ENCODE results near the gene NAT14. TPM values are rescaled to one million over a fixed set of nuclear protein-coding genes. Genes with fewer than 3 reads are reported as not detected.
"Not testable (repeated sequence)": the region's sequence is repeated elsewhere in the genome, so short reads cannot be mapped to it uniquely, and the experiment has no call there.

NAT14 gene
- total RNA-seq (2014; rRNA removed; shearing (Covaris generic)) = 27.4 and 31.7 TPM in 2 replicates
- 34.2 and 37.5 TPM in 2 replicates for polyA plus RNA-seq (2015; cell fraction: cytosol; rRNA removed)
- polyA plus RNA-seq (2015; cell fraction: nucleus; rRNA removed) = 42.0 and 44.1 TPM in 2 replicates

GRCh38 chr19:55484593-55485438 lies at the start of gene NAT14:
TSS of gene NAT14 (plus strand) at chr19:55485188. CDS start at chr19:55485709, 521 bp downstream.
- peak; percentile 52 for DNase-seq (ENCODE audit: low read depth)

GRCh38 chr19:55436847-55437246 lies 48.1 kb upstream of the NAT14 start:
- no peak for DNase-seq (ENCODE audit: low read depth)

GRCh38 chr19:55437410-55437809 lies 47.6 kb upstream of the NAT14 start:
- DNase-seq (ENCODE audit: low read depth) = peak; percentile 67

GRCh38 chr19:55439052-55439451 lies 45.9 kb upstream of the NAT14 start:
- no peak for DNase-seq (ENCODE audit: low read depth)

GRCh38 chr19:55440411-55441105 lies 44.4 kb upstream of the NAT14 start:
- no peak for DNase-seq (ENCODE audit: low read depth)

GRCh38 chr19:55441319-55441691 lies 43.7 kb upstream of the NAT14 start:
- no peak for DNase-seq (ENCODE audit: low read depth)

- DNase-seq (ENCODE audit: low read depth) = no peak
Observed at GRCh38 chr19:55441692-55442321, 43.2 kb upstream of the NAT14 start.

GRCh38 chr19:55442372-55442961 lies 42.5 kb upstream of the NAT14 start:
- DNase-seq (ENCODE audit: low read depth) = no peak

GRCh38 chr19:55443045-55443823 lies 41.8 kb upstream of the NAT14 start, which contains the start of gene SHISA7:
TSS of gene SHISA7 (minus strand) at chr19:55443300. CDS start at chr19:55442863, 437 bp downstream.
- no peak for DNase-seq (ENCODE audit: low read depth)

- DNase-seq (ENCODE audit: low read depth) = no peak
Observed at GRCh38 chr19:55443824-55444480, 41.0 kb upstream of the NAT14 start.

GRCh38 chr19:55444646-55445045 lies 40.3 kb upstream of the NAT14 start:
- DNase-seq (ENCODE audit: low read depth) = no peak

GRCh38 chr19:55446060-55446459 lies 38.9 kb upstream of the NAT14 start:
- no peak for DNase-seq (ENCODE audit: low read depth)

GRCh38 chr19:55447421-55448174 lies 37.4 kb upstream of the NAT14 start:
- peak; percentile 36 for DNase-seq (ENCODE audit: low read depth)

- not testable (repeated sequence) for DNase-seq (ENCODE audit: low read depth)
Observed at GRCh38 chr19:55448175-55448490, 36.9 kb upstream of the NAT14 start.

- DNase-seq (ENCODE audit: low read depth) = no peak
Observed at GRCh38 chr19:55449469-55449868, 35.5 kb upstream of the NAT14 start.

- no peak for DNase-seq (ENCODE audit: low read depth)
Observed at GRCh38 chr19:55451163-55451964, 33.6 kb upstream of the NAT14 start.

GRCh38 chr19:55451965-55452748 lies 32.8 kb upstream of the NAT14 start:
- DNase-seq (ENCODE audit: low read depth) = no peak
